ENCODE results near the gene EPHB2. TPM values are rescaled to one million over a fixed set of nuclear protein-coding genes. Genes with fewer than 3 reads are reported as not detected.
A peak's percentile ranks its signal among the peaks of the same experiment; 100 is the strongest.

Gene EPHB2
- total and polyA plus RNA-seq, 2 donors (not counting 3 experiments of a cell fraction or from before 2014, with no cell fraction given) = 50.8 to 69.1 TPM

- FAIRE-seq = peak; percentile 80
- no peak overlapping the region for H3K9ac ChIP-seq (replicated peaks; ENCODE audit: extremely low read depth, insufficient read depth, low read length)
- intact Hi-C loops (cut with micrococcal nuclease) = no loop called here
Measured at GRCh38 chr1:22876359-22877111, 165.9 kb downstream of the EPHB2 start.

GRCh38 chr1:22877112-22877915 lies 166.7 kb downstream of the EPHB2 start:
- no peak for DNase-seq (ENCODE audit: low read depth, low spot score)
- Histone ChIP-seq H3K9me1 (replicated peaks; ENCODE audit: control insufficient read depth, extremely low read depth, insufficient read depth, low read length) (no peaks in the 10 kb centered on the region), H3K9ac (replicated peaks; ENCODE audit: extremely low read depth, insufficient read depth, low read length) (no peak overlapping the region), H3K27me3 (ENCODE audit: control insufficient read depth in 2 of 2, insufficient read depth in 2 of 2, low read length in 2 of 2) (no peaks in the 10 kb centered on the region), H4K20me1 (replicated peaks; ENCODE audit: control insufficient read depth, extremely low read depth, insufficient read depth, low read length) (no peaks in the 10 kb centered on the region), H3K4me2 (ENCODE audit: insufficient read depth, low read length) (no peak overlapping the region), H3K9me3 (replicated peaks; ENCODE audit: control insufficient read depth, insufficient read depth, low read length) (no peaks in the 10 kb centered on the region), H3K4me3 (replicated peaks in 1 of 3; ENCODE audit: insufficient read depth in 1 of 3, low read depth in 1 of 3, low read length in 3 of 3) (no peak overlapping the region), H2AFZ (ENCODE audit: low read depth, low read length) (no peak overlapping the region), H3K36me3 (ENCODE audit: control insufficient read depth in 2 of 2, extremely low read depth in 1 of 2, insufficient read depth in 2 of 2, low read length in 2 of 2) (peaks cover 0 to 11% of the 10 kb centered on the region in 2 experiments), H3K27ac (ENCODE audit: insufficient read depth, low read depth, low read length) (no peak overlapping the region), H3K4me1 (ENCODE audit: control insufficient read depth, extremely low read depth, insufficient read depth, low read length) (peaks cover 21% of the 10 kb centered on the region), H3K79me2 (ENCODE audit: control insufficient read depth, insufficient read depth, low read length) (no peaks in the 10 kb centered on the region)
- FAIRE-seq = no peak
- dilution Hi-C loops (cut with MboI; ENCODE audit: extremely low pct_ligation_motif_present, low sequenced_read_pairs) = no loop called here
- no peak for TF ChIP-seq JUN (IDR thresholded peaks at IDR 0.05; ENCODE audit: borderline replicate concordance, insufficient read depth, insufficient read length, low read depth)
- no peak for TF ChIP-seq EZH2 (IDR thresholded peaks at IDR 0.05; ENCODE audit: borderline replicate concordance, low read depth, low read length, severe bottlenecking)
- no peak for TF ChIP-seq FOS (IDR thresholded peaks at IDR 0.05; ENCODE audit: borderline replicate concordance, insufficient read depth, low read length)
- TF ChIP-seq MYC (IDR thresholded peaks at IDR 0.05; ENCODE audit: low read depth, low read length) = no peak
- TF ChIP-seq GATA2 (IDR thresholded peaks at IDR 0.05; ENCODE audit: insufficient read depth, insufficient read length, low read depth, low read length) = no peak
- TF ChIP-seq POLR2AphosphoS5 (IDR thresholded peaks at IDR 0.05; ENCODE audit: insufficient read depth, low read depth, low read length) = no peak
- no peak for TF ChIP-seq POLR2A (IDR thresholded peaks at IDR 0.05; ENCODE audit: low read depth, low read length)
- no peak for TF ChIP-seq MAX (IDR thresholded peaks at IDR 0.05; ENCODE audit: insufficient read depth, insufficient read length)
- no peak for TF ChIP-seq CTCF (IDR thresholded peaks at IDR 0.05; ENCODE audit: extremely low read depth in 1 of 2, insufficient read depth in 1 of 2, low read depth in 1 of 2, low read length in 2 of 2)
- intact Hi-C loops (cut with micrococcal nuclease) = no loop called here
- no TSS peak for BruUV-seq (replicated peaks)
- POLR2A ChIA-PET = no interaction called here
- CTCF ChIA-PET = interaction anchor here (0.9 to 4.3 kb wide), 6 partner anchors 9 to 173 kb away, joined by 3 to 23 read pairs (median 10); no protein-coding TSS in a partner anchor

More at GRCh38 chr1:22876359-22877111, 165.9 kb downstream of the EPHB2 start:
- Histone ChIP-seq H3K27me3 (ENCODE audit: control insufficient read depth in 2 of 2, insufficient read depth in 2 of 2, low read length in 2 of 2) (no peaks in the 10 kb centered on the region), H3K36me3 (ENCODE audit: control insufficient read depth in 2 of 2, extremely low read depth in 1 of 2, insufficient read depth in 2 of 2, low read length in 2 of 2) (peaks cover 0 to 11% of the 10 kb centered on the region in 2 experiments), H3K4me1 (ENCODE audit: control insufficient read depth, extremely low read depth, insufficient read depth, low read length) (peaks cover 21% of the 10 kb centered on the region), H2AFZ (ENCODE audit: low read depth, low read length) (no peak overlapping the region), H3K4me3 (replicated peaks in 1 of 3; ENCODE audit: insufficient read depth in 1 of 3, low read depth in 1 of 3, low read length in 3 of 3) (no peak overlapping the region), H3K79me2 (ENCODE audit: control insufficient read depth, insufficient read depth, low read length) (no peaks in the 10 kb centered on the region), H4K20me1 (replicated peaks; ENCODE audit: control insufficient read depth, extremely low read depth, insufficient read depth, low read length) (no peaks in the 10 kb centered on the region), H3K27ac (ENCODE audit: insufficient read depth, low read depth, low read length) (peak overlapping the region; percentile 2), H3K9me3 (replicated peaks; ENCODE audit: control insufficient read depth, insufficient read depth, low read length) (no peaks in the 10 kb centered on the region), H3K9me1 (replicated peaks; ENCODE audit: control insufficient read depth, extremely low read depth, insufficient read depth, low read length) (no peaks in the 10 kb centered on the region), H3K4me2 (ENCODE audit: insufficient read depth, low read length) (no peak overlapping the region)
- ChIA-PET POLR2A (no interaction called here), CTCF (interaction anchor here (0.7 to 4.3 kb wide), 7 partner anchors 10 to 172 kb away, joined by 3 to 23 read pairs (median 5); no protein-coding TSS in a partner anchor)
- DNase-seq (ENCODE audit: low read depth, low spot score) = peak; percentile 77
- TF ChIP-seq POLR2AphosphoS5 (IDR thresholded peaks at IDR 0.05; ENCODE audit: insufficient read depth, low read depth, low read length) (peak; percentile 25), POLR2A (IDR thresholded peaks at IDR 0.05; ENCODE audit: low read depth, low read length) (no peak)
- no TSS peak for BruUV-seq (replicated peaks)
- dilution Hi-C loops (cut with MboI; ENCODE audit: extremely low pct_ligation_motif_present, low sequenced_read_pairs) = no loop called here
